Heart left ventricle (tissue), 16 donors: ENCODE results near the gene CTCF. TPM values are rescaled to one million over a fixed set of nuclear protein-coding genes. Genes with fewer than 3 reads are reported as not detected.
A peak's percentile ranks its signal among the peaks of the same experiment; 100 is the strongest.

Experiments used
- ATAC-seq, 4 donors: fragments of 200-7000 bp; cut with Tn5 transposase; one replicate each; pipeline ENCODE4 v1.9.1; 2020 to 2022; ENCODE audit warnings: moderate library complexity in 4 of 4, mild to moderate bottlenecking in 3 of 4, moderate number of reproducible peaks in 1 of 4
- DNase-seq, 5 donors: peaks; one replicate each; pipeline ENCODE4 v3.0.0-alpha.2; 2020
- H3K27ac ChIP-seq, 12 donors: fragments of 200-600 bp; sonication (generic) in 4 of 12; one replicate each; pipeline versions ENCODE4 v1.5.0 to v1.8.0; 2016 to 2022; ENCODE audit warnings: mild to moderate bottlenecking in 2 of 12
- H3K27me3 ChIP-seq, 9 donors: fragments of 200-600 bp; sonication (generic) in 2 of 9; one replicate each; pipeline versions ENCODE4 v1.5.1 to v1.8.0; 2016 to 2022; ENCODE audit warnings: mild to moderate bottlenecking in 3 of 9
- H3K36me3 ChIP-seq, 9 donors: fragments of 200-600 bp; sonication (generic) in 2 of 9; one replicate each; pipeline versions ENCODE4 v1.5.0 to v1.8.0; 2018 to 2022; ENCODE audit warnings: mild to moderate bottlenecking in 2 of 9
- H3K4me1 ChIP-seq, 12 donors: fragments of 200-600 bp; sonication (generic) in 4 of 12; one replicate each; pipeline versions ENCODE4 v1.5.0 to v1.8.0; 2016 to 2022; ENCODE audit warnings: mild to moderate bottlenecking in 3 of 12
- H3K4me3 ChIP-seq, 12 donors: fragments of 200-600 bp; sonication (generic) in 4 of 12; one replicate each; pipeline versions ENCODE4 v1.5.0 to v1.8.0; 2017 to 2022; ENCODE audit warnings: mild to moderate bottlenecking in 9 of 12, moderate library complexity in 4 of 12
- H3K9me3 ChIP-seq, 12 donors: fragments of 200-600 bp; sonication (generic) in 4 of 12; one replicate each; pipeline versions ENCODE4 v1.5.0 to v1.8.0; 2016 to 2022; ENCODE audit warnings: mild to moderate bottlenecking in 1 of 12
- CTCF ChIP-seq, 12 donors: fragments of 200-600 bp; sonication (generic) in 4 of 12; IDR thresholded peaks; one replicate each; pipeline versions ENCODE4 v1.5.0 to v1.8.0; 2018 to 2022; ENCODE audit warnings: antibody characterized with exemption in 12 of 12, mild to moderate bottlenecking in 5 of 12
- POLR2A ChIP-seq, 2 donors: fragments of 450-650 bp; IDR thresholded peaks; one replicate each; pipeline ENCODE4 v1.6.1; 2017; ENCODE audit warnings: antibody characterized with exemption in 2 of 2, mild to moderate bottlenecking in 2 of 2, moderate library complexity in 2 of 2
- WGBS, 4 donors: extraction: QIAGEN DNeasy Blood & Tissue Kit in 2 of 4; methylation state at CpG; one replicate each; pipeline versions ENCODE4 v1.1.5 to v1.1.7; 2013 to 2018; 5-methylcytosine and 5-hydroxymethylcytosine counted together
- intact Hi-C, 10 donors: fragments of 100-400 bp; cut with DNase I; formaldehyde crosslinking; loops; one replicate each; pipeline versions ENCODE4 v1.11.1 to v1.14.2; 2022
- polyA plus RNA-seq, 2 donors: library from polyadenylated mRNA; stranded (reverse); fragments of 200-250 nt; gene quantifications; one replicate each; pipeline ENCODE4 v1.2.3, GENCODE V29; 2013
- total RNA-seq, 9 donors: library from RNA; depleted of rRNA in 2 of 9; stranded (reverse); fragments of >200 nt in 2 of 9; fragmentation: NEBNext Ultra II Directional in 3 of 9; extraction: Animal tissue kit (Norgen Biotek cat#: 25700) in 3 of 9; gene quantifications; one replicate each; pipeline versions ENCODE4 v1.1.0 to v1.2.4, GENCODE V29; 2016 to 2023
- donor health status: ischemic (EF 13 %, LVEDD 7.1; RV severe dilation, severe dysfunction).
- donor health status: healthy with polysubstance abuse.
- donor health status: DM: no; HTN: yes; CAD: no.
- donor health status: DM: no; HTN: no; CAD: no.
- donor health status: ischemic (EF 25% LVEDD 6.9; RV normal size, moderate dysfunction).
- donor health status: ischemic (EF 25% LVEDD 5.7; RV mildly dilated, moderate dysfunction).
- donor health status: healthy.
- donor health status: DM: yes; HTN: yes; CAD: no.
- donor health status: ischemic (EF 35%, LVEDD 5.7; RV mildly dilated, moderate dysfunction).
- donor health status: nonischemic (EF 11% LVEDD 7.7; RV severe dilation, severe dysfunction).
- donor health status: DM: yes; HTN: yes; CAD: no.
- donor health status: PGD.
- donor health status: ischemic (EF 29% LVEDD 5.4; RV normal size, mild dysfunction).
- donor health status: nonischemic (EF 23%, LVEDD 6.1; RV moderate dilation, normal function).

Gene CTCF
- total and polyA plus RNA-seq, 11 donors: 13.9 to 35.8 (median 25.3) TPM

GRCh38 chr16:67516296-67517154, 45.8 kb upstream of the CTCF start:
- no peaks in the 10 kb centered on the region for H3K27me3 ChIP-seq
- H3K4me1 ChIP-seq: peaks cover 0 to 38% (median 4%) of the 10 kb centered on the region in 12 donors
- ATAC-seq (no peak), DNase-seq (no peak)
- H3K36me3 ChIP-seq: no peaks in the 10 kb centered on the region
- WGBS, 4 donors: 80 to 84% (median 83%) methylated on average over 12 of the region's 12 CpGs
- no peak for TF ChIP-seq POLR2A (IDR thresholded peaks at IDR 0.05)
- TF ChIP-seq CTCF (IDR thresholded peaks at IDR 0.05): no peak
- peak overlapping the region in 1 of 12 donors; percentile 17 for H3K27ac ChIP-seq
- H3K9me3 ChIP-seq: no peaks in the 10 kb centered on the region
- intact Hi-C loops: loop anchor here in 4 of 10 donors (2.0 to 10.0 kb wide), 4 partner anchors 20 to 298 kb away; partner anchors contain the start of genes AGRP (in 3 of the 4) and ATP6V0D1 (in 3 of the 4)
- no peak overlapping the region for H3K4me3 ChIP-seq

GRCh38 chr16:67517155-67517445, 45.2 kb upstream of the CTCF start:
- Histone ChIP-seq H3K4me1 (peaks cover 0 to 44% (median 8%) of the 10 kb centered on the region in 12 donors), H3K27ac (peak overlapping the region in 1 of 12 donors; percentile 17), H3K36me3 (no peaks in the 10 kb centered on the region), H3K27me3 (no peaks in the 10 kb centered on the region), H3K4me3 (no peak overlapping the region), H3K9me3 (no peaks in the 10 kb centered on the region)
- intact Hi-C loops: loop anchor here in 4 of 10 donors (2.0 to 10.0 kb wide), 4 partner anchors 20 to 298 kb away; partner anchors contain the start of genes AGRP (in 3 of the 4) and ATP6V0D1 (in 3 of the 4)
- ATAC-seq (no peak), DNase-seq (no peak)
- WGBS, 4 donors: 83 to 93% (median 88%) methylated on average over 3 of the region's 3 CpGs
- TF ChIP-seq CTCF (IDR thresholded peaks at IDR 0.05) (no peak), POLR2A (IDR thresholded peaks at IDR 0.05) (no peak)

- no peak for ATAC-seq
- H3K4me3 ChIP-seq: no peak overlapping the region
- intact Hi-C loops: loop anchor here in 4 of 10 donors (2.0 to 10.0 kb wide), 5 partner anchors 21 to 297 kb away; partner anchors contain the start of genes AGRP (in 3 of the 4) and ATP6V0D1 (in 3 of the 4)
Measured at GRCh38 chr16:67517661-67518423, 44.5 kb upstream of the CTCF start.

More at GRCh38 chr16:67517661-67518423, 44.5 kb upstream of the CTCF start:
- no peak for DNase-seq
- peaks cover 0 to 44% (median 8%) of the 10 kb centered on the region in 12 donors for H3K4me1 ChIP-seq
- H3K27ac ChIP-seq: no peak overlapping the region
- TF ChIP-seq CTCF (IDR thresholded peaks at IDR 0.05): no peak
- no peak for TF ChIP-seq POLR2A (IDR thresholded peaks at IDR 0.05)
- no peaks in the 10 kb centered on the region for H3K27me3 ChIP-seq
- no peaks in the 10 kb centered on the region for H3K9me3 ChIP-seq
- no peaks in the 10 kb centered on the region for H3K36me3 ChIP-seq
- 76 to 85% (median 83%) methylated on average over 11 of the region's 11 CpGs for WGBS, 4 donors
